ENCODE results near the gene METTL13. TPM values are rescaled to one million over a fixed set of nuclear protein-coding genes. Genes with fewer than 3 reads are reported as not detected.
A peak's percentile ranks its signal among the peaks of the same experiment; 100 is the strongest.

Gene METTL13
- total and polyA plus RNA-seq, 4 donors = 10.4 to 28.4 (median 23.8) TPM

- no peak overlapping the region for H3K27ac ChIP-seq (ENCODE audit: low read depth in 1 of 2, low read length in 1 of 2)
- ATAC-seq (ENCODE audit: insufficient read depth, low FRiP score) (no peak), DNase-seq (no peak)
Observed at GRCh38 chr1:171753685-171754352, 27.6 kb upstream of the METTL13 start.

GRCh38 chr1:171754353-171754705 lies 27.1 kb upstream of the METTL13 start:
- DNase-seq (peak in 1 of 3 donors; percentile 8), ATAC-seq (ENCODE audit: insufficient read depth, low FRiP score) (no peak)
- H3K9ac ChIP-seq (ENCODE audit: insufficient read depth in 1 of 2, low read length in 2 of 2) = no peak overlapping the region
- no peak overlapping the region for H3K4me3 ChIP-seq
- H3K36me3 ChIP-seq (ENCODE audit: control insufficient read depth in 4 of 4, insufficient read depth in 4 of 4, low read length in 4 of 4) = no peaks in the 10 kb centered on the region
- H3K27ac ChIP-seq (ENCODE audit: low read depth in 1 of 2, low read length in 1 of 2) = peak overlapping the region in 1 of 2 donors; percentile 40
- no peaks in the 10 kb centered on the region for H3K9me3 ChIP-seq (ENCODE audit: control insufficient read depth in 4 of 4, insufficient read depth in 3 of 4, low read length in 3 of 4)
- 80 to 87% methylated on average over 4 of the region's 4 CpGs for WGBS, 2 donors
- TF ChIP-seq CTCF (IDR thresholded peaks at IDR 0.05; ENCODE audit: control extremely low read depth, extremely low read depth) = no peak
- peaks cover 0 to 7% (median 0%) of the 10 kb centered on the region in 5 donors for H3K4me1 ChIP-seq (ENCODE audit: control insufficient read depth in 5 of 5, insufficient read depth in 5 of 5, low read length in 5 of 5)
- H3K27me3 ChIP-seq (ENCODE audit: control insufficient read depth in 3 of 3, insufficient read depth in 3 of 3, low read length in 2 of 3) = no peaks in the 10 kb centered on the region

More at GRCh38 chr1:171753685-171754352, 27.6 kb upstream of the METTL13 start:
- no peaks in the 10 kb centered on the region for H3K27me3 ChIP-seq (ENCODE audit: control insufficient read depth in 3 of 3, insufficient read depth in 3 of 3, low read length in 2 of 3)
- peaks cover 0 to 7% (median 0%) of the 10 kb centered on the region in 5 donors for H3K4me1 ChIP-seq (ENCODE audit: control insufficient read depth in 5 of 5, insufficient read depth in 5 of 5, low read length in 5 of 5)
- no peak overlapping the region for H3K9ac ChIP-seq (ENCODE audit: insufficient read depth in 1 of 2, low read length in 2 of 2)
- no peaks in the 10 kb centered on the region for H3K9me3 ChIP-seq (ENCODE audit: control insufficient read depth in 4 of 4, insufficient read depth in 3 of 4, low read length in 3 of 4)
- WGBS, 2 donors = 48 to 68% methylated on average over 4 of the region's 4 CpGs
- no peak overlapping the region for H3K4me3 ChIP-seq
- H3K36me3 ChIP-seq (ENCODE audit: control insufficient read depth in 4 of 4, insufficient read depth in 4 of 4, low read length in 4 of 4) = no peaks in the 10 kb centered on the region
- TF ChIP-seq CTCF (IDR thresholded peaks at IDR 0.05; ENCODE audit: control extremely low read depth, extremely low read depth) = no peak

GRCh38 chr1:171754971-171755370 lies 26.5 kb upstream of the METTL13 start:
- 97 to 100% methylated on average over 1 of the region's 1 CpG for WGBS, 2 donors
- H3K36me3 ChIP-seq (ENCODE audit: control insufficient read depth in 4 of 4, insufficient read depth in 4 of 4, low read length in 4 of 4) = no peaks in the 10 kb centered on the region
- no peak for DNase-seq
- no peaks in the 10 kb centered on the region for H3K27me3 ChIP-seq (ENCODE audit: control insufficient read depth in 3 of 3, insufficient read depth in 3 of 3, low read length in 2 of 3)
- no peak overlapping the region for H3K4me3 ChIP-seq
- H3K4me1 ChIP-seq (ENCODE audit: control insufficient read depth in 5 of 5, insufficient read depth in 5 of 5, low read length in 5 of 5) = peaks cover 0 to 7% (median 0%) of the 10 kb centered on the region in 5 donors
- no peak overlapping the region for H3K27ac ChIP-seq (ENCODE audit: low read depth in 1 of 2, low read length in 1 of 2)
- H3K9ac ChIP-seq (ENCODE audit: insufficient read depth in 1 of 2, low read length in 2 of 2) = no peak overlapping the region
- no peak for TF ChIP-seq CTCF (IDR thresholded peaks at IDR 0.05; ENCODE audit: control extremely low read depth, extremely low read depth)
- no peak for ATAC-seq (ENCODE audit: insufficient read depth, low FRiP score)
- no peaks in the 10 kb centered on the region for H3K9me3 ChIP-seq (ENCODE audit: control insufficient read depth in 4 of 4, insufficient read depth in 3 of 4, low read length in 3 of 4)

GRCh38 chr1:171756856-171757255 lies 24.6 kb upstream of the METTL13 start:
- H3K27me3 ChIP-seq (ENCODE audit: control insufficient read depth in 3 of 3, insufficient read depth in 3 of 3, low read length in 2 of 3) = no peaks in the 10 kb centered on the region
- DNase-seq = no peak
- no peak overlapping the region for H3K4me3 ChIP-seq
- H3K27ac ChIP-seq (ENCODE audit: low read depth in 1 of 2, low read length in 1 of 2) = no peak overlapping the region
- 92% methylated on average over 4 of the region's 4 CpGs for WGBS, 2 donors
- no peak for TF ChIP-seq CTCF (IDR thresholded peaks at IDR 0.05; ENCODE audit: control extremely low read depth, extremely low read depth)
- H3K36me3 ChIP-seq (ENCODE audit: control insufficient read depth in 4 of 4, insufficient read depth in 4 of 4, low read length in 4 of 4) = no peaks in the 10 kb centered on the region
- H3K4me1 ChIP-seq (ENCODE audit: control insufficient read depth in 5 of 5, insufficient read depth in 5 of 5, low read length in 5 of 5) = peaks cover 0 to 7% (median 0%) of the 10 kb centered on the region in 5 donors
- no peaks in the 10 kb centered on the region for H3K9me3 ChIP-seq (ENCODE audit: control insufficient read depth in 4 of 4, insufficient read depth in 3 of 4, low read length in 3 of 4)
- H3K9ac ChIP-seq (ENCODE audit: insufficient read depth in 1 of 2, low read length in 2 of 2) = no peak overlapping the region
- ATAC-seq (ENCODE audit: insufficient read depth, low FRiP score) = no peak
